Testis (tissue), 3 donors: Measurements from ENCODE around the gene KIF9. TPM values are rescaled to one million over a fixed set of nuclear protein-coding genes. Genes with fewer than 3 reads are reported as not detected.
"Not testable (repeated sequence)": the region's sequence is repeated elsewhere in the genome, so short reads cannot be mapped to it uniquely, and the experiment has no call there.

Source experiments
- DNase-seq: peaks from one replicate; pipeline ENCODE4 v3.0.0-alpha.2; 2019
- H3K27ac ChIP-seq, 2 donors: fragments of 200-600 bp; sonication (generic); one replicate each; pipeline ENCODE4 v1.5.1; 2019
- H3K27me3 ChIP-seq: fragments of 200-600 bp; sonication (generic); one replicate; pipeline ENCODE4 v1.5.1; 2019
- H3K36me3 ChIP-seq: fragments of 200-600 bp; sonication (generic); one replicate; pipeline ENCODE4 v1.5.1; 2017; ENCODE audit warnings: low read depth; ENCODE audit errors: missing control alignments
- H3K4me1 ChIP-seq: fragments of 200-600 bp; sonication (generic); one replicate; pipeline ENCODE4 v1.5.1; 2019
- H3K4me3 ChIP-seq, 2 donors: fragments of 200-600 bp; sonication (generic); one replicate each; pipeline ENCODE4 v1.5.1; 2017 to 2019
- H3K9me3 ChIP-seq: fragments of 200-600 bp; sonication (generic); one replicate; pipeline ENCODE4 v1.5.1; 2017
- CTCF ChIP-seq, 3 experiments: fragments of 450-650 bp in 2 of 3; fragments of 200-600 bp in 1 of 3; sonication (generic) in 1 of 3; IDR thresholded peaks; one replicate each; pipeline ENCODE4 v1.5.1; 2016 to 2019; ENCODE audit warnings: antibody characterized with exemption in 3 of 3, mild to moderate bottlenecking in 2 of 3, moderate library complexity in 1 of 3
- POLR2A ChIP-seq: fragments of 450-650 bp; IDR thresholded peaks from one replicate; pipeline ENCODE4 v1.6.1; 2017; ENCODE audit warnings: antibody characterized with exemption, mild to moderate bottlenecking, moderate library complexity
- WGBS, 2 donors: methylation state at CpG; one replicate each; pipeline ENCODE4 v1.1.5; 2018; 5-methylcytosine and 5-hydroxymethylcytosine counted together
- intact Hi-C: fragments of 100-400 bp; cut with DNase I; formaldehyde crosslinking; loops from one replicate; pipeline ENCODE4 v1.15.1; 2023; ENCODE audit warnings: low total_unique reads
- polyA plus RNA-seq: library from polyadenylated mRNA; stranded (reverse); fragments of 350-450 nt; fragmentation: Illumina TruSeq; extraction: RNeasy Lipid Tissue Mini Kit (QIAGEN cat#74804); gene quantifications from one replicate; pipeline ENCODE4 v1.2.3, GENCODE V29; 2014; ENCODE audit warnings: low read depth, low replicate concordance; ENCODE audit not compliant: insufficient read depth
- total RNA-seq, 2 donors: library from RNA; depleted of rRNA; stranded (reverse); fragments of >200 nt; gene quantifications; one replicate each; pipeline ENCODE4 v1.2.3, GENCODE V29; 2016

KIF9 gene
- total and polyA plus RNA-seq, 3 donors from 2014 or later: 37.2 to 115 (median 53.0) TPM

- intact Hi-C loops: no loop called here
- WGBS, 2 donors: 59 to 63% methylated on average over 5 of the region's 5 CpGs
- H3K9me3 ChIP-seq: no peaks in the 10 kb centered on the region
- no peak for DNase-seq
- no peak for TF ChIP-seq POLR2A
- no peak for TF ChIP-seq CTCF (IDR thresholded peaks at IDR 0.05)
- no peaks in the 10 kb centered on the region for H3K36me3 ChIP-seq
- no peak overlapping the region for H3K27ac ChIP-seq
- no peak overlapping the region for H3K4me3 ChIP-seq
- H3K4me1 ChIP-seq: no peaks in the 10 kb centered on the region
- no peaks in the 10 kb centered on the region for H3K27me3 ChIP-seq
Measured at GRCh38 chr3:47251689-47252088, 30.9 kb downstream of the KIF9 start.

GRCh38 chr3:47251085-47251484 is 31.5 kb downstream of the KIF9 start:
- H3K4me3 ChIP-seq, intact Hi-C loops, H3K27ac ChIP-seq, DNase-seq, H3K27me3 ChIP-seq, H3K9me3 ChIP-seq, H3K4me1 ChIP-seq, H3K36me3 ChIP-seq: not testable (repeated sequence)
- 58 to 77% methylated on average over 3 of the region's 3 CpGs for WGBS, 2 donors

GRCh38 chr3:47250309-47251060 is 32.1 kb downstream of the KIF9 start:
- no peaks in the 10 kb centered on the region for H3K27me3 ChIP-seq
- WGBS, 2 donors: 83 to 89% methylated on average over 7 of the region's 7 CpGs
- intact Hi-C loops: no loop called here
- peak; percentile 45 for DNase-seq
- no peaks in the 10 kb centered on the region for H3K4me1 ChIP-seq
- H3K36me3 ChIP-seq: no peaks in the 10 kb centered on the region
- H3K27ac ChIP-seq: no peak overlapping the region
- H3K4me3 ChIP-seq: no peak overlapping the region
- TF ChIP-seq POLR2A: no peak
- no peak for TF ChIP-seq CTCF (IDR thresholded peaks at IDR 0.05)
- H3K9me3 ChIP-seq: no peaks in the 10 kb centered on the region

GRCh38 chr3:47247131-47248064 is 35.2 kb downstream of the KIF9 start:
- DNase-seq: no peak
- 89 to 94% methylated on average over 14 of the region's 14 CpGs for WGBS, 2 donors
- Histone ChIP-seq H3K27ac (no peak overlapping the region), H3K4me1 (no peaks in the 10 kb centered on the region), H3K9me3 (no peaks in the 10 kb centered on the region), H3K4me3 (no peak overlapping the region), H3K36me3 (no peaks in the 10 kb centered on the region), H3K27me3 (no peaks in the 10 kb centered on the region)
- TF ChIP-seq POLR2A: no peak
- no peak for TF ChIP-seq CTCF (IDR thresholded peaks at IDR 0.05)
- intact Hi-C loops: no loop called here

- 92 to 95% methylated on average over 2 of the region's 2 CpGs for WGBS, 2 donors
- Histone ChIP-seq H3K36me3 (no peaks in the 10 kb centered on the region), H3K9me3 (no peaks in the 10 kb centered on the region), H3K4me1 (no peaks in the 10 kb centered on the region), H3K4me3 (no peak overlapping the region), H3K27ac (no peak overlapping the region), H3K27me3 (no peaks in the 10 kb centered on the region)
- DNase-seq: no peak
- intact Hi-C loops: no loop called here
- TF ChIP-seq CTCF (IDR thresholded peaks at IDR 0.05) (no peak), POLR2A (no peak)
Measured at GRCh38 chr3:47245271-47245670, 37.3 kb downstream of the KIF9 start.
